ENCODE measurements around the gene CD14. TPM values are rescaled to one million over a fixed set of nuclear protein-coding genes. Genes with fewer than 3 reads are reported as not detected.

Gene CD14
- total RNA-seq, 1 experiment from 2014 or later, result 0.42 TPM

- DNase-seq (ENCODE audit: low read depth, low spot score) (no peak), ATAC-seq (no peak)
- Histone ChIP-seq H3K4me2 (ENCODE audit: low read length) (no peak overlapping the region), H2AFZ (ENCODE audit: low read depth, low read length, poor library complexity, severe bottlenecking) (no peak overlapping the region), H3K4me3 (replicated peaks in 1 of 2; ENCODE audit: low read depth in 1 of 2, low read length in 2 of 2) (no peak overlapping the region), H3K4me1 (ENCODE audit: control insufficient read depth in 1 of 2, insufficient read depth in 2 of 2, low read length in 2 of 2) (peaks cover 0 to 10% of the 10 kb centered on the region in 2 experiments; a peak in 2 of 4 replicates), H3K9me3 (ENCODE audit: control insufficient read depth in 1 of 2, insufficient read depth in 1 of 2, low read depth in 1 of 2, low read length in 2 of 2) (no peaks in the 10 kb centered on the region), H3K79me2 (ENCODE audit: insufficient read depth, low read length) (no peaks in the 10 kb centered on the region), H3K9me2 (ENCODE audit: insufficient read depth) (no peaks in the 10 kb centered on the region), H3K27ac (ENCODE audit: low read depth, low read length) (no peak overlapping the region), H3K27me3 (ENCODE audit: insufficient read depth, low read length) (no peaks in the 10 kb centered on the region), H3K36me3 (ENCODE audit: control insufficient read depth in 1 of 2, insufficient read depth in 2 of 2, low read length in 2 of 2) (no peaks in the 10 kb centered on the region), H3K9ac (ENCODE audit: low read length) (no peak overlapping the region), H4K20me1 (ENCODE audit: insufficient read depth) (no peaks in the 10 kb centered on the region)
- ChIA-PET CTCF (interaction anchor here (1.3 kb wide), 1 partner anchor 258 kb away, joined by 3 read pairs; no protein-coding TSS in a partner anchor), RAD21 (ENCODE audit: low non-redundant PET in 1 of 2, low total read pairs in 2 of 2, uncharacterized antibody in 2 of 2, unreplicated experiment in 2 of 2) (no interaction called here), POLR2A (no interaction called here)
- TF ChIP-seq REST (IDR thresholded peaks at IDR 0.05; ENCODE audit: low read depth) (no peak), POLR2AphosphoS5 (IDR thresholded peaks at IDR 0.05; ENCODE audit: low read depth, low read length) (no peak), YY1 (IDR thresholded peaks at IDR 0.05; ENCODE audit: extremely low read depth, insufficient replicate concordance, low read depth, low read length) (no peak), MAX (IDR thresholded peaks at IDR 0.05) (no peak), EZH2phosphoT487 (IDR thresholded peaks at IDR 0.05; ENCODE audit: borderline replicate concordance) (no peak), JUND (IDR thresholded peaks at IDR 0.05) (no peak), RAD21 (IDR thresholded peaks at IDR 0.05; ENCODE audit: low read depth) (no peak), TCF7L2 (IDR thresholded peaks at IDR 0.05; ENCODE audit: borderline replicate concordance, extremely low read depth, insufficient read depth, insufficient read length) (no peak), CBX3 (IDR thresholded peaks at IDR 0.05; ENCODE audit: low read depth) (no peak), CTCF (IDR thresholded peaks at IDR 0.05 in 2 of 3, conservative IDR thresholded peaks at IDR 0.05 in 1 of 3; ENCODE audit: borderline replicate concordance in 1 of 3, insufficient read depth in 1 of 3, low read depth in 2 of 3, low read length in 2 of 3) (no peak), ZNF274 (IDR thresholded peaks at IDR 0.05; ENCODE audit: low read depth, low read length) (no peak), SP1 (IDR thresholded peaks at IDR 0.05; ENCODE audit: low read depth) (no peak), FOSL1 (IDR thresholded peaks at IDR 0.05; ENCODE audit: low read depth) (no peak), ELF1 (IDR thresholded peaks at IDR 0.05; ENCODE audit: borderline replicate concordance, low read depth) (no peak)
- intact Hi-C loops (cut with micrococcal nuclease), result no loop called here
- BruUV-seq (replicated peaks), result no TSS peak
These were observed 2.5 kb downstream of the CD14 start for GRCh38 chr5:140630292-140631035.
